ENCODE measurements around the gene TCF21.
"Not testable (repeated sequence)": the region's sequence is repeated elsewhere in the genome, so short reads cannot be mapped to it uniquely, and the experiment has no call there.

TCF21 gene

GRCh38 chr6:133936352-133936751 is 47.4 kb downstream of the TCF21 start:
- not testable (repeated sequence) for FAIRE-seq

- FAIRE-seq = no peak
Observed at GRCh38 chr6:133937909-133938308, 49.0 kb downstream of the TCF21 start.

DNA sequence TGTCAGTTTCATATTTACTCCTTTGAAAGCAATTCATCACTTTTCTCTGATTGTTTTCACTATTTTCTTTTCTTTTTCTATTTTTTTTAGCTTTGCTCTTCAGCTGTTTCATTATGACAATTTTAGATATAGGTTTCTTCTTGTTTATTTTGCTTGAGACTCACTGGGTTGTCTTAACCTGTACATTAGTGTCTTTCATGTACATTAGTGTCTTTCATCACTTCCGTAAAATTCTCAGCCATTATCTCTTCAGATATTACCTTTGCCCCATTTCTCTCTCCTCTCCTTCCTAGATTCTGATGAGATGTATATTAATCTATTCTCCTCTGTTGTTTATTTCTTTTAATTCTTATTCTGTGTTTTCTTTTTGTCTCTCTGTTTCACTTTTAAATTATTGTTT is 49.6 kb downstream of the TCF21 start:
- FAIRE-seq = no peak

DNA sequence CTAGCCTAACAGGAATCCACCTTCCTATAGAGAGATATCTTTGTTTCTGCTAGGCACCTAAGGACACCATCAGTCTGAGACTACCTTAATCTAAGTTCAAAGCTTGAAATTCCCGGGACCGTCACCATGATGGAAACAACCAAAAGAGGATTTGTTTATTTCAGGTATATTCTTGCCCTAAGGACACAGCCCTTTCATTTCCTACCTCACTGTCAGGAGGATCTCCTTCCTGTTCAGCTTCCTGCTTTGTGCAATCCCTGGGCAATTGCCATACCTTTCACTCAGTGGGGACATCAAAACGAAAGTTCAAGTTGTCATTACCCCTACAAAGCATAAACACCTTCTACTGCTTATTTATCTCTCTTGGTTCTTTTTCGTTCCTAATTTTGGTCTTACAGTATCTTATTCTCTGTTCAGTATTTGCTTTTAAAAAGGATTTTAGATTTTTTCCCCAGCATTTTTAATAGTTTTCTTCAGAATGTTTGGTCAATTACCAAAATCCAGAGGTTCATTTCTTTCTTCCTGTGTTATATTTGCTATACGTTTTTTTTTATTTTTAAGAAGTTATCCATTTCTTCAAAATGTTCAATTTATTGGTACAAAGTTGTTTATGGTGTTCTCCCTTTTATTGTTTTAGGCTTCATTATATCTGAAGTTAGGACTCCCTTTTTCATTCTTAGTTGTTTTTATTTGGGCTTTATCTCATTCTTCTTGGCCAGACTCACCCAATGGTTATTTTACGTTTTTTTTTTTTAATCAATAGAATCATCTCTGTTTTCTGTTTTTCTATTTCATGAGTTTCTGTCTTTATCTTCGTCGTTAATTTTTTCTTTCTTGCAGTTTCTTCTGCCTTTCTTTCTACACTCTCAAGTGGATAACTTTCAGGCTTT is 51.1 kb downstream of the TCF21 start:
- no peak for FAIRE-seq

All from A204.1 (cell line).